ENCODE measurements around the gene UVRAG. TPM values are rescaled to one million over a fixed set of nuclear protein-coding genes. Genes with fewer than 3 reads are reported as not detected.

The UVRAG gene
- total and polyA plus RNA-seq, 2 of the 4 experiments (the other 2 are of a cell fraction), result 5.6 to 10.9 TPM

DNA sequence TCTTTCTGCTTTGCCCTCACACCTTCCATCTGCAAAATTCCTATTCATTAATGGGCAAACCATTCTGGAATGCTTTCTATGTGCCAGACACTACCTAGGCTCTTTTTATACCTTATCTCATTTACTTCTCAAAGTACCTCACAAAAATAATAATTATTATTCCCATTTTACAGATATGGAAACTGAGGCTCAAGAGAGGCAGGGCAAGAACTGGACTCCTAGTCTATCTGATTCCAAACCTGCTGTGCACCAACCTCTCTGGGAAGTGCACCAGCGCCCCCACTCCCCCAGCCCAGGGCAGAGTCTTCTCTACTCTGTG, 47.3 kb upstream of the UVRAG start:
- no TSS peak for BruUV-seq (replicated peaks)
- Histone ChIP-seq H2AK5ac (ENCODE audit: low read depth, low read length) (no peak overlapping the region; the same call in 1 of the 2 replicates), H2AFZ (replicated peaks; ENCODE audit: low read length, poor library complexity) (no peak overlapping the region), H2BK20ac (ENCODE audit: low read depth, low read length) (no peak overlapping the region), H3K4ac (ENCODE audit: low read depth, low read length) (no peak overlapping the region), H2BK120ac (ENCODE audit: low read depth, low read length) (no peak overlapping the region), H4K91ac (ENCODE audit: insufficient read depth, low read depth, low read length) (no peak overlapping the region), H3K4me1 (ENCODE audit: control insufficient read depth, insufficient read depth, low read length) (peaks cover 8% of the 10 kb centered on the region), H3K79me1 (ENCODE audit: low read depth in 1 of 2, low read length in 2 of 2) (no peaks in the 10 kb centered on the region), H2BK15ac (ENCODE audit: low read depth, low read length) (no peak overlapping the region), H3K9me1 (ENCODE audit: insufficient read depth, low read length) (no peaks in the 10 kb centered on the region; the same call in 1 of the 2 replicates), H4K20me1 (ENCODE audit: insufficient read depth, low read length) (no peaks in the 10 kb centered on the region), H3K4me2 (ENCODE audit: low read depth, low read length) (peak overlapping the region; percentile 89; the same call in 1 of the 2 replicates), H3K23ac (ENCODE audit: low read depth, low read length) (no peak overlapping the region), H3K18ac (ENCODE audit: low read depth, low read length) (no peak overlapping the region), H2AK9ac (replicated peaks; ENCODE audit: low read depth, low read length, poor library complexity) (no peak overlapping the region), H3K56ac (ENCODE audit: extremely low read depth, insufficient read depth, low read length) (no peak overlapping the region), H3K27ac (ENCODE audit: insufficient read depth, low read length) (no peak overlapping the region), H3K4me3 (ENCODE audit: insufficient read depth, low read depth, low read length) (no peak overlapping the region), H3K9ac (ENCODE audit: low read depth, low read length) (no peak overlapping the region), H3K36me3 (ENCODE audit: control insufficient read depth, insufficient read depth, low read length) (no peaks in the 10 kb centered on the region), H3K27me3 (ENCODE audit: control insufficient read depth, insufficient read depth, low read length) (peaks cover 43% of the 10 kb centered on the region), H2BK5ac (ENCODE audit: low read depth, low read length, poor library complexity, severe bottlenecking) (no peak overlapping the region), H4K8ac (ENCODE audit: low read depth in 2 of 2, low read length in 2 of 2) (no peak overlapping the region), H4K5ac (ENCODE audit: low read depth, low read length) (no peak overlapping the region), H3K14ac (replicated peaks; ENCODE audit: low read depth, low read length) (no peak overlapping the region), H3K9me3 (ENCODE audit: control insufficient read depth, insufficient read depth, low read length) (no peaks in the 10 kb centered on the region)
- DNase-seq, result no peak
- no CpG with 5 or more reads among the region's 1 CpG for WGBS, 2 experiments (ENCODE audit: extremely low coverage in 2 of 2, insufficient read length in 1 of 2)
- intact Hi-C loops (cut with micrococcal nuclease) (no loop called here), dilution Hi-C loops (cut with HindIII; ENCODE audit: low sequenced_read_pairs, unreplicated experiment) (no loop called here), in situ Hi-C loops (cut with MboI; ENCODE audit: low sequenced_read_pairs) (no loop called here)
- no peak for ATAC-seq (ENCODE audit: low read depth)
- TF ChIP-seq MAZ (IDR thresholded peaks at IDR 0.05; ENCODE audit: borderline replicate concordance, low read depth, low read length), result no peak
- ChIA-PET POLR2A (ENCODE audit: unreplicated experiment) (no interaction called here), CTCF (no interaction called here)

Data from IMR-90 (cell line).